GM18519 (cell line): ENCODE measurements around the gene KCNQ1.

Source experiments
- ATAC-seq: cut with Tn5 transposase; IDR thresholded peaks from one replicate; pipeline ENCODE4 v1.9.1; 2021; ENCODE audit warnings: mild to moderate bottlenecking, moderate library complexity; ENCODE audit not compliant: unreplicated experiment, low FRiP score

KCNQ1 gene

GRCh38 chr11:2794968-2795322 lies 350.1 kb downstream of the KCNQ1 start:
- no peak for ATAC-seq

GRCh38 chr11:2795491-2795991 lies 350.7 kb downstream of the KCNQ1 start:
- ATAC-seq: no peak

- ATAC-seq: no peak
These were observed 351.3 kb downstream of the KCNQ1 start for GRCh38 chr11:2796091-2796490.

- ATAC-seq: no peak
These were observed 351.8 kb downstream of the KCNQ1 start for GRCh38 chr11:2796508-2797113.

- no peak for ATAC-seq
These were observed 352.4 kb downstream of the KCNQ1 start for GRCh38 chr11:2797121-2797711.

- ATAC-seq: no peak
These were observed 353.0 kb downstream of the KCNQ1 start for GRCh38 chr11:2797741-2798361.

GRCh38 chr11:2798951-2799761 lies 354.3 kb downstream of the KCNQ1 start:
- ATAC-seq: no peak

GRCh38 chr11:2799881-2800654 lies 355.3 kb downstream of the KCNQ1 start:
- ATAC-seq: no peak

- ATAC-seq: no peak
These were observed 356.1 kb downstream of the KCNQ1 start for GRCh38 chr11:2800655-2801531.

- no peak for ATAC-seq
These were observed 357.0 kb downstream of the KCNQ1 start for GRCh38 chr11:2801711-2802388.

GRCh38 chr11:2802389-2803185 lies 357.8 kb downstream of the KCNQ1 start:
- ATAC-seq: no peak

- ATAC-seq: no peak
These were observed 358.6 kb downstream of the KCNQ1 start for GRCh38 chr11:2803186-2804091.

GRCh38 chr11:2804189-2804588 lies 359.4 kb downstream of the KCNQ1 start:
- ATAC-seq: no peak

GRCh38 chr11:2804701-2805387 lies 360.0 kb downstream of the KCNQ1 start:
- no peak for ATAC-seq

GRCh38 chr11:2805388-2806056 lies 360.7 kb downstream of the KCNQ1 start:
- no peak for ATAC-seq
